HEK293 (cell line): ENCODE results near the gene TIMD4.

Source experiments
- CTCF ChIA-PET: fragments of 350-600 bp; formaldehyde crosslinking; extraction: SDS; loops from one replicate; lab custom pipeline; 2021; ENCODE audit warnings: antibody characterized with exemption; lab: Yijun Ruan, JAX
- POLR2A ChIA-PET: fragments of 300-600 bp; formaldehyde crosslinking; extraction: SDS; loops from one replicate; lab custom pipeline; 2020; ENCODE audit warnings: antibody characterized with exemption, inconsistent platforms; lab: Yijun Ruan, JAX
- H3K27ac ChIP-seq: fragments of 200-500 bp; sonication (Bioruptor generic); 2 replicates; pipeline ENCODE4 v1.5.1; 2014; ENCODE audit warnings: low read depth, low read length, control low read depth, inconsistent platforms; ENCODE audit errors: extremely low read depth
- H3K36me3 ChIP-seq, 2 experiments: fragments of 200-500 bp in 1 of 2; sonication (Bioruptor generic) in 1 of 2; 1 replicate in 1 of 2; 2 replicates in 1 of 2; pipeline ENCODE4 v1.5.1; 2014 to 2017; ENCODE audit warnings: inconsistent platforms in 2 of 2, low read length in 2 of 2; ENCODE audit not compliant: control insufficient read depth in 2 of 2, insufficient read depth in 1 of 2
- H3K4me1 ChIP-seq: fragments of 200-500 bp; sonication (Bioruptor generic); 2 replicates; pipeline ENCODE4 v1.5.1; 2014; ENCODE audit warnings: mild to moderate bottlenecking, low read length, inconsistent platforms; ENCODE audit not compliant: control insufficient read depth, insufficient read depth
- H3K4me3 ChIP-seq: 2 replicates; pipeline ENCODE4 v1.5.1; 2011; ENCODE audit warnings: low read depth, mild to moderate bottlenecking, control low read depth, low read length, moderate library complexity
- H3K9me3 ChIP-seq: fragments of 200-500 bp; sonication (Bioruptor generic); 2 replicates; pipeline ENCODE4 v1.5.1; 2014; ENCODE audit warnings: low read depth, low read length, inconsistent platforms; ENCODE audit not compliant: control insufficient read depth, insufficient read depth
- HOXD13 ChIP-seq: sonication (generic); formaldehyde crosslinking; IDR thresholded peaks from 2 replicates; pipeline ENCODE4 v1.8.0; 2022; ENCODE audit warnings: missing genetic modification reagents, borderline replicate concordance
- KLF1 ChIP-seq: fragments of 450-650 bp; formaldehyde crosslinking; IDR thresholded peaks from 2 replicates; pipeline ENCODE4 v1.5.1; 2016; ENCODE audit warnings: missing biosample characterization, missing genetic modification characterization
- KLF8 ChIP-seq: fragments of 450-650 bp; formaldehyde crosslinking; IDR thresholded peaks from 2 replicates; pipeline ENCODE4 v1.5.1; 2016; ENCODE audit warnings: missing biosample characterization, missing genetic modification characterization
- REST ChIP-seq: fragments of 450-650 bp; formaldehyde crosslinking; IDR thresholded peaks from 2 replicates; pipeline ENCODE4 v1.5.1; 2016; ENCODE audit warnings: missing biosample characterization, missing genetic modification characterization
- SCRT1 ChIP-seq: fragments of 450-650 bp; formaldehyde crosslinking; IDR thresholded peaks from 2 replicates; pipeline ENCODE4 v1.5.1; 2016; ENCODE audit warnings: missing biosample characterization, missing genetic modification characterization, borderline replicate concordance
- ZFP3 ChIP-seq: fragments of 450-650 bp; formaldehyde crosslinking; IDR thresholded peaks from 2 replicates; pipeline ENCODE4 v1.5.1; 2016; ENCODE audit warnings: low read depth, missing biosample characterization, missing genetic modification characterization
- ZNF133 ChIP-seq: fragments of 450-650 bp; formaldehyde crosslinking; IDR thresholded peaks from 2 replicates; pipeline ENCODE4 v1.5.1; 2016; ENCODE audit warnings: missing biosample characterization, missing genetic modification characterization
- ZNF174 ChIP-seq: fragments of 450-650 bp; formaldehyde crosslinking; IDR thresholded peaks from 2 replicates; pipeline ENCODE4 v1.5.0; 2017; ENCODE audit warnings: missing biosample characterization, mild to moderate bottlenecking, missing genetic modification characterization
- ZNF23 ChIP-seq: fragments of 450-650 bp; formaldehyde crosslinking; IDR thresholded peaks from 2 replicates; pipeline ENCODE4 v1.5.1; 2016; ENCODE audit warnings: missing biosample characterization, missing genetic modification characterization, borderline replicate concordance
- ZNF302 ChIP-seq: fragments of 450-650 bp; formaldehyde crosslinking; IDR thresholded peaks from 2 replicates; pipeline ENCODE4 v1.5.1; 2016; ENCODE audit warnings: missing biosample characterization, missing genetic modification characterization, low read depth
- ZNF311 ChIP-seq: fragments of 450-650 bp; formaldehyde crosslinking; IDR thresholded peaks from 2 replicates; pipeline ENCODE4 v1.5.1; 2017; ENCODE audit warnings: missing biosample characterization, missing genetic modification characterization, borderline replicate concordance
- ZNF433 ChIP-seq: fragments of 450-650 bp; formaldehyde crosslinking; IDR thresholded peaks from 2 replicates; pipeline ENCODE4 v1.5.1; 2016; ENCODE audit warnings: missing biosample characterization, missing genetic modification characterization, low read depth
- ZNF555 ChIP-seq: fragments of 450-650 bp; formaldehyde crosslinking; conservative IDR thresholded peaks from 2 replicates; pipeline ENCODE4 v1.5.1; 2017; ENCODE audit warnings: missing biosample characterization, mild to moderate bottlenecking, missing genetic modification characterization, inconsistent platforms
- ZNF571 ChIP-seq: fragments of 450-650 bp; formaldehyde crosslinking; IDR thresholded peaks from 2 replicates; pipeline ENCODE4 v1.5.0; 2017; ENCODE audit warnings: missing biosample characterization, missing genetic modification characterization
- ZNF624 ChIP-seq: fragments of 450-650 bp; formaldehyde crosslinking; IDR thresholded peaks from 2 replicates; pipeline ENCODE4 v1.5.1; 2017; ENCODE audit warnings: missing biosample characterization, missing genetic modification characterization
- ZNF670 ChIP-seq: fragments of 450-650 bp; formaldehyde crosslinking; IDR thresholded peaks from 2 replicates; pipeline ENCODE4 v1.5.1; 2016; ENCODE audit warnings: missing biosample characterization, missing genetic modification characterization, low read depth
- ZNF677 ChIP-seq: fragments of 450-650 bp; IDR thresholded peaks from 2 replicates; pipeline ENCODE4 v1.5.0; 2018; ENCODE audit warnings: missing biosample characterization, mild to moderate bottlenecking, missing genetic modification characterization, moderate library complexity
- ZNF701 ChIP-seq: fragments of 450-650 bp; formaldehyde crosslinking; IDR thresholded peaks from 2 replicates; pipeline ENCODE4 v1.5.1; 2016; ENCODE audit warnings: missing biosample characterization, missing genetic modification characterization
- ZNF707 ChIP-seq: fragments of 450-650 bp; formaldehyde crosslinking; IDR thresholded peaks from 2 replicates; pipeline ENCODE4 v1.5.1; 2016; ENCODE audit warnings: missing biosample characterization, missing genetic modification characterization
- ZNF76 ChIP-seq: fragments of 450-650 bp; formaldehyde crosslinking; IDR thresholded peaks from 2 replicates; pipeline ENCODE4; 2016; ENCODE audit warnings: low read depth, missing biosample characterization, missing genetic modification characterization, borderline replicate concordance

TIMD4 gene

GRCh38 chr5:156963125-156963524 is at the start of gene TIMD4:
TSS of gene TIMD4 (minus strand) at chr5:156963226. CDS start at chr5:156963198, 28 bp downstream.
- no peak within 1 kb of the TSS for H3K4me3 ChIP-seq
- H3K4me1 ChIP-seq, result no peaks in the 10 kb centered on the region
- ChIA-PET CTCF (no interaction called here), POLR2A (no interaction called here)
- no peak within 1 kb of the TSS for H3K27ac ChIP-seq
- no peaks in the 10 kb centered on the region for H3K9me3 ChIP-seq
- no peaks in the 10 kb centered on the region for H3K36me3 ChIP-seq
- TF ChIP-seq ZNF311 (tag by site-specific recombination) (no peak), ZNF133 (tag by site-specific recombination) (no peak)

DNA sequence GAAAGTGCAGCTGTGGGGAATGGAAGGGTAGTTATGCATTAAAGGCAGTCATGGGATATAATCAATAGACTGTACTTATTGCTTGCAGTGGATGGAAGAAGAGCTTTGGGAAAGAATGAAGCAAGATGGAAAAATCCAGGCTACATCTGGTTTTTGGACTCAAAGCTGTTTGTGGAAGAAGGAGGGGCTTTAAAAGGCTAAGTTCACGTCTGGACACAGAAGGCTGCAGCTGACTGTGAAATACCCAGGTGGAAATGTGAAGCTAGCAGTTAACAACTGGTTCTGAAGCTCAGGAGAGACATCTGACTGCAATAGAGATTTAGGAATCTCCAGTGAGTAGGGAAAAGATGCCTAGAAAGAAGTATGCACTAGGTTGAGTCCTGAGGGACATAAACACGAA is 43.2 kb upstream of the TIMD4 start:
- no peaks in the 10 kb centered on the region for H3K9me3 ChIP-seq
- ChIA-PET POLR2A (no interaction called here), CTCF (interaction anchor here (0.5 to 0.6 kb wide), 2 partner anchors 72 to 146 kb away, joined by 3 read pairs; no protein-coding TSS in a partner anchor)
- no peak overlapping the region for H3K27ac ChIP-seq
- H3K4me1 ChIP-seq, result no peaks in the 10 kb centered on the region
- no peaks in the 10 kb centered on the region for H3K36me3 ChIP-seq
- TF ChIP-seq KLF8 (tag by site-specific recombination), result no peak
- no peak for TF ChIP-seq ZNF555 (tag by site-specific recombination)
- no peak for TF ChIP-seq ZFP3 (tag by site-specific recombination)
- no peak for TF ChIP-seq REST (tag by site-specific recombination)
- no peak for TF ChIP-seq ZNF701 (tag by site-specific recombination)
- no peak for TF ChIP-seq ZNF302 (tag by site-specific recombination)
- TF ChIP-seq ZNF174 (tag by site-specific recombination), result no peak
- no peak for TF ChIP-seq ZNF433 (tag by site-specific recombination)
- no peak for TF ChIP-seq HOXD13
- TF ChIP-seq ZNF677 (tag by site-specific recombination), result no peak
- no peak for TF ChIP-seq ZNF76 (tag by site-specific recombination)
- TF ChIP-seq ZNF23 (tag by site-specific recombination), result no peak
- no peak for TF ChIP-seq ZNF707 (tag by site-specific recombination)
- TF ChIP-seq ZNF624 (tag by site-specific recombination), result no peak
- TF ChIP-seq, all 188 proteins: peak for 0
- no peak overlapping the region for H3K4me3 ChIP-seq

DNA sequence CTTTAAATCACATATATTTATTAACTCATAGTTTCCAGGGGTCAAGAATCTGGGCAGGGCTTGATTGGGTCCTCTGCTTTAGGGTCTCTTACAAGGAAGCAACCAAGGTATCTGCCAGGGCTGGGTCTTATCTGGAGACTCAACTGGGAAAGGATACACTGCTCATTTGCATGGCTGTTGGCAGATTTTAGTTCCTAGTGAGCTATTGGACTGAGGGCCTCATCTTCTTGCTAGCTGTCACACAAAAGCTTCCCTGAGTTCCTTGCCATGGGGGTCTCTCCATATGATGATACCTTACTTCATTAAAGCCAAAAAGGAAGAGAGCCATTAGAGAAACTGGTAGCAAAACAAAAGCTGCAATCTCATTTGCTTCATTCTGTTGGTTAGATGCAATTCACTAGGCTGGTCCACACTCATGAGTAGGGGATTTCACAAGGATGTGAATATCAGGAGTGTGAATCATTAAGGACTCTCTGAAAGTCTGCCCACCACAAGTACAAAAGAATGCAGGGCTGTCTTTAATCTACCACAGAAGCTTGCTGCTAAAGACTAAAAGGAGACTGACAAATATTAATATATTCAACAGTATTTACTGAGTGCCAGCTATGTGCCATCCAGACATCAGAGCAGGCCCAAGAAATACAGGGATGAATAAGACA is 42.0 kb upstream of the TIMD4 start:
- Histone ChIP-seq H3K27ac (no peak overlapping the region), H3K4me3 (no peak overlapping the region), H3K36me3 (no peaks in the 10 kb centered on the region), H3K9me3 (no peaks in the 10 kb centered on the region), H3K4me1 (no peaks in the 10 kb centered on the region)
- ChIA-PET CTCF (no interaction called here), POLR2A (no interaction called here)
- no peak for TF ChIP-seq KLF1
- no peak for TF ChIP-seq ZNF670 (tag by site-specific recombination)
- TF ChIP-seq ZNF571 (tag by site-specific recombination), result no peak
- no peak for TF ChIP-seq SCRT1 (tag by site-specific recombination)
